Sigmoid colon (tissue), 7 donors: ENCODE results near the gene MAP4K1. TPM values are rescaled to one million over a fixed set of nuclear protein-coding genes. Genes with fewer than 3 reads are reported as not detected.

Experiments used
- DNase-seq: peaks from one replicate; pipeline ENCODE4 v3.0.0-alpha.2; 2019
- H3K27ac ChIP-seq, 4 donors: fragments of 200-600 bp; sonication (generic); one replicate each; pipeline ENCODE4 v1.5.1; 2016 to 2019; ENCODE audit warnings: mild to moderate bottlenecking in 1 of 4
- H3K27me3 ChIP-seq, 3 donors: fragments of 200-600 bp; sonication (generic); one replicate each; pipeline ENCODE4 v1.5.1; 2019; ENCODE audit warnings: mild to moderate bottlenecking in 1 of 3
- H3K36me3 ChIP-seq, 4 donors: fragments of 200-600 bp; sonication (generic); one replicate each; pipeline ENCODE4 v1.5.1; 2016 to 2019
- H3K4me1 ChIP-seq, 4 donors: fragments of 200-600 bp; sonication (generic); one replicate each; pipeline ENCODE4 v1.5.1; 2017 to 2019
- H3K4me3 ChIP-seq, 4 donors: fragments of 200-600 bp; sonication (generic); one replicate each; pipeline ENCODE4 v1.5.1; 2017 to 2019; ENCODE audit warnings: mild to moderate bottlenecking in 2 of 4, moderate library complexity in 1 of 4
- H3K9me3 ChIP-seq, 4 donors: fragments of 200-600 bp in 3 of 4; sonication (generic) in 3 of 4; one replicate each; pipeline versions ENCODE4 v1.5.1 to v1.6.1; 2013 to 2019
- EP300 ChIP-seq, 4 donors: sonication (generic); formaldehyde crosslinking; IDR thresholded peaks; one replicate each; pipeline ENCODE4 v1.6.1; 2017; ENCODE audit warnings: antibody characterized with exemption in 4 of 4
- POLR2A ChIP-seq, 2 donors: fragments of 450-650 bp; IDR thresholded peaks; one replicate each; pipeline ENCODE4 v1.6.1; 2016; ENCODE audit warnings: antibody characterized with exemption in 2 of 2, mild to moderate bottlenecking in 2 of 2, moderate library complexity in 2 of 2
- POLR2AphosphoS5 ChIP-seq, 4 donors: sonication (generic); formaldehyde crosslinking; IDR thresholded peaks; one replicate each; pipeline ENCODE4 v1.6.1; 2017; ENCODE audit warnings: antibody characterized with exemption in 4 of 4
- WGBS, 2 donors: extraction: QIAGEN DNeasy Blood & Tissue Kit; methylation state at CpG; one replicate each; pipeline ENCODE4 v1.1.7; 2013; 5-methylcytosine and 5-hydroxymethylcytosine counted together
- intact Hi-C: fragments of 100-400 bp; cut with DNase I; formaldehyde crosslinking; loops from one replicate; pipeline ENCODE4 v1.15.1; 2023
- polyA plus RNA-seq, 3 donors: library from polyadenylated mRNA; stranded (reverse); fragments of 200-250 nt; gene quantifications; one replicate each; pipeline ENCODE4 v1.2.3, GENCODE V29; 2013
- total RNA-seq, 4 donors: library from RNA; depleted of rRNA; stranded (reverse); fragments of >200 nt; gene quantifications; one replicate each; pipeline ENCODE4 v1.1.0, GENCODE V29; 2016
- TF ChIP-seq, protein P1 (sequence below), 4 experiments: fragments of 450-650 bp in 3 of 4; fragments of 200-600 bp in 1 of 4; IDR thresholded peaks; one replicate each; pipeline ENCODE4 v1.5.1; 2016 to 2019; ENCODE audit warnings: antibody characterized with exemption in 4 of 4, mild to moderate bottlenecking in 3 of 4, moderate library complexity in 2 of 4
- donor health status: healthy with polysubstance abuse.
- donor health status: Bipolar disorder and iron deficiency.
- donor health status: healthy.

Gene MAP4K1
- total and polyA plus RNA-seq, 7 donors, result 1.2 to 29.7 (median 1.6) TPM

DNA sequence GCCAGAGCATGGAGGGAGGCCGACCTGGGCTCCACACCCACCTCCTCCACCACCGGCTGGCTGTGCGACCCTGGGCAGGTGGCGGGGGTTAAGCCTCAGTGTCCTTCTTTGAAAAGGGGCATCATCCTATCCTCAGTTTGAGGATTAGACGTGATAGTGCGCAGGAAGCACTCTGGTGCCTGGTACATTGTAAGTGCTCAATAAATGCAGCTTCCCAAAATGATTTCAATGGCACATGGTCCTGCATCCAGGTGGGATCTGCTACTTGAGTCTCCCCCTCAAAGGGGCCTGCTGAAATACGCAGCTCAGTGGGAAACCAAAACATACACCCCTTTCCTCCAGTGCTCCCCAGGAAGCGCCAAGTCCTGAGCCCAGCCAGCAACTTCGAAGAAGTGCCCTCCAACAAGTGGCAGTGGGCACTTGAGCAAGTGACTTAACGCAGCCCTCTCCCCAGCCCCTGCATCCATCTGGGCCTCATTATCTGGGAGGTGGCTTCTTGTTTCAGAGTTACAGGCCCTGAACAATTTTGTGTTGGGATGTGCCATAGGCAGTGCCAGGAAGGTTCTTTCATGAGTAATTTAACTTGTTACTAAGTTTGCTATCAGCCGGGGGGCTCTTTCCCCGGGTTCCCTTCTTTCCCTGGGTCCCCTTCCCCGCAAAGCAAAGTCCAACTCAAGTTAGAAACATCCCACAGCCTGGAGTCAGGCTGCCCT lies 47.6 kb upstream of the MAP4K1 start:
- Histone ChIP-seq H3K9me3 (no peaks in the 10 kb centered on the region), H3K4me3 (no peak overlapping the region), H3K27me3 (no peaks in the 10 kb centered on the region), H3K36me3 (no peaks in the 10 kb centered on the region), H3K4me1 (peaks cover 0 to 100% (median 99%) of the 10 kb centered on the region in 4 donors), H3K27ac (peak overlapping the region; percentile 96 to 100 (median 98))
- WGBS, 2 donors, result 70 to 80% methylated on average over 13 of the region's 13 CpGs
- TF ChIP-seq, protein P1, sequence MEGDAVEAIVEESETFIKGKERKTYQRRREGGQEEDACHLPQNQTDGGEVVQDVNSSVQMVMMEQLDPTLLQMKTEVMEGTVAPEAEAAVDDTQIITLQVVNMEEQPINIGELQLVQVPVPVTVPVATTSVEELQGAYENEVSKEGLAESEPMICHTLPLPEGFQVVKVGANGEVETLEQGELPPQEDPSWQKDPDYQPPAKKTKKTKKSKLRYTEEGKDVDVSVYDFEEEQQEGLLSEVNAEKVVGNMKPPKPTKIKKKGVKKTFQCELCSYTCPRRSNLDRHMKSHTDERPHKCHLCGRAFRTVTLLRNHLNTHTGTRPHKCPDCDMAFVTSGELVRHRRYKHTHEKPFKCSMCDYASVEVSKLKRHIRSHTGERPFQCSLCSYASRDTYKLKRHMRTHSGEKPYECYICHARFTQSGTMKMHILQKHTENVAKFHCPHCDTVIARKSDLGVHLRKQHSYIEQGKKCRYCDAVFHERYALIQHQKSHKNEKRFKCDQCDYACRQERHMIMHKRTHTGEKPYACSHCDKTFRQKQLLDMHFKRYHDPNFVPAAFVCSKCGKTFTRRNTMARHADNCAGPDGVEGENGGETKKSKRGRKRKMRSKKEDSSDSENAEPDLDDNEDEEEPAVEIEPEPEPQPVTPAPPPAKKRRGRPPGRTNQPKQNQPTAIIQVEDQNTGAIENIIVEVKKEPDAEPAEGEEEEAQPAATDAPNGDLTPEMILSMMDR (IDR thresholded peaks at IDR 0.05), result no peak
- TF ChIP-seq POLR2AphosphoS5 (IDR thresholded peaks at IDR 0.05) (no peak), POLR2A (IDR thresholded peaks at IDR 0.05) (no peak), EP300 (IDR thresholded peaks at IDR 0.05) (no peak)
- intact Hi-C loops, result no loop called here
- no peak for DNase-seq

DNA sequence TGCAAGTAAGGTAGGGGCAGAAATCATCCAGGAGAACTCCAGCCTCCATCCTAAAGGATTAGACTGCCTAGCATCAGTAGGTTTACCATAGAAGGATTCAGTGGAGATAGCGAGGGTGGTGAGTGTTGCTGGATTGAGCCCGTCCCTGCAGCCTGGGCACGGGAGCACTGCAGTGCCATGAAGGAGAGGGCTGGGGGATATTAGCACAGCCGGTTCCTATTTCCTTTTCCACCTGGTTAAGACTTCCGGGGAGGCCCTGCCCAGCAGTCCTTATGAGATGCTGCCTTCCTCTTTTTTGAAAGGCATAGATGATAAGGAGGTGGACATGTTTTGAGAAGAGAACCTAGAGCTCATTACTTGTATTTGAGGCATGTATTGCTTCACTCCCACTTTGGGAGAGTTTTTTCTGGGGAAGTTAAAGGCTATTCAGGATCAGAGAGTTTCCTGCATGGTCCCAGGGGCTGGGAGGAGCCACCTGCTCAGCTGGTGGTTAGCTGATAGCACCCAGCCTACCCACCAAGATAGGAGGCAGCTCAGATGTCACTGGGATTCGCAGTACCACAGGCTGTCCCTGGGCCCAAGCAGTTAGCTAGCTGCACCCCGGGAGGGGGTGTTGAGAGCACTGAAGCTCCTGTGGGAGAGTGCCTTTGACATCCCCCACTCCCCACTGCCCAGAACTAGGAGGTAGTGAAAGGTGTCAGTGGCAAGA lies 46.9 kb upstream of the MAP4K1 start:
- 40% methylated on average over 7 of the region's 7 CpGs for WGBS, 2 donors
- TF ChIP-seq EP300 (IDR thresholded peaks at IDR 0.05), result no peak
- no peak for TF ChIP-seq POLR2AphosphoS5 (IDR thresholded peaks at IDR 0.05)
- no peak for TF ChIP-seq POLR2A (IDR thresholded peaks at IDR 0.05)
- TF ChIP-seq, protein P1 (IDR thresholded peaks at IDR 0.05), result no peak
- H3K9me3 ChIP-seq, result no peaks in the 10 kb centered on the region
- no peaks in the 10 kb centered on the region for H3K27me3 ChIP-seq
- H3K4me3 ChIP-seq, result peak overlapping the region in 1 of 4 donors; percentile 11
- H3K27ac ChIP-seq, result peak overlapping the region; percentile 96 to 100 (median 98)
- no peak for DNase-seq
- H3K36me3 ChIP-seq, result no peaks in the 10 kb centered on the region
- H3K4me1 ChIP-seq, result peaks cover 0 to 100% (median 99%) of the 10 kb centered on the region in 4 donors
- intact Hi-C loops, result no loop called here

DNA sequence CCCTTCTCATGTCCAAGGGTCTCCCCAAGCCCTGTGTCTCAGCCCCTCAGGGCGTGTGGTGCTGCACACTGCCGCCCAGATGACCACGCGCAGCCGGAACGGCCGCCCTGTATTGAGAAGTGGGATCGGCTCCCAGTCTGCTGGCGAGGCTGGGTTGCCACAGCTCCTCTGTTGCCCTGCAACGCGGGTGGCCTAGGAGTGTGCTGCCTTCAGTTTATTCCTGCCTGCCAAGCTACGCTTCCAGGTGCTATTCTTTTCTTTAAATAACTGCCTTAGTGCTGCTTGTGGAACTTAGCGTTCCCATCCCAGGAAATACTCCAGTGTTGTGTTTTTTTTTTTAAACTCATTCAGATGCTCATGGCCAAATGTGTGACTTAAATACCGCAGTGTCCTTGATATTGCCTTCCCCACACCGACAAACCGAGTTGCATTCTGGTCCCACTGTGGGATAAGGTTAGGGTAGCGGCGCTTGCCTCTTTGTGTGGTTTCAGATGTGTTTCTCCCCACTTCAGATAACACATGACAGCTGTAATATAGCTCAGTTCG lies 46.3 kb upstream of the MAP4K1 start:
- Histone ChIP-seq H3K4me3 (peak overlapping the region in 2 of 4 donors; percentile 0 to 11), H3K4me1 (peaks cover 0 to 100% (median 99%) of the 10 kb centered on the region in 4 donors), H3K9me3 (no peaks in the 10 kb centered on the region), H3K36me3 (no peaks in the 10 kb centered on the region), H3K27me3 (no peaks in the 10 kb centered on the region), H3K27ac (peak overlapping the region; percentile 96 to 100 (median 98))
- peak in 1 of 2 donors; percentile 24 for TF ChIP-seq POLR2A (IDR thresholded peaks at IDR 0.05)
- TF ChIP-seq, protein P1 (IDR thresholded peaks at IDR 0.05), result no peak
- peak; percentile 81 to 88 (median 86) for TF ChIP-seq POLR2AphosphoS5 (IDR thresholded peaks at IDR 0.05)
- peak; percentile 61 to 97 (median 92) for TF ChIP-seq EP300 (IDR thresholded peaks at IDR 0.05)
- DNase-seq, result peak; percentile 94
- WGBS, 2 donors, result 67 to 75% methylated on average over 19 of the region's 19 CpGs
- intact Hi-C loops, result no loop called here

DNA sequence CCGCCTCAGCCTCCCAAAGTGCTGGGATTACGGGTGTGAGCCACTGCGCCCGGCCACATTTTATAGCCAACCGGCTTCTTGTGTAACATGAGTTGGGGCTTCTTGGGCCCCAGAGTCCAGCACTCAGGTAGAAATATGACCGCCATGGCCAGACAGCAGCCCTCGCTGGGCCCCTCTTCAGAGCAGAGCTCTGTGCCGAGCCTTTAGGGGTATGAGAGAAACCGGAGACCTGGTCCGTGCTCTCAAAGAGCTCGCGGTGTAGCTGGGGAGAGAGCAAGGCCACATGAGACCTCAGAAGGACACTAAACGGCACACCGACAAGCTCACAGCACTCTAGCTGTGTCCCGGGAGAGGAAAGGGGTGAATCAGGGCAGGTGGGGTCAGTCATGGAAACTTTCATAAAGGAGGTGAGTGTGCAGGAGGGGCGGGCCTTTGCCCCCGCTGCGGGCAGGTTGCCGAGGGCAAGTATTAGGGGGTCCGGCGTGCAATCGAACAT lies 45.5 kb upstream of the MAP4K1 start:
- Histone ChIP-seq H3K27me3 (no peaks in the 10 kb centered on the region), H3K36me3 (no peaks in the 10 kb centered on the region), H3K9me3 (no peaks in the 10 kb centered on the region), H3K27ac (peak overlapping the region; percentile 96 to 100 (median 98)), H3K4me3 (peak overlapping the region in 2 of 4 donors; percentile 0 to 11), H3K4me1 (peaks cover 0 to 97% (median 96%) of the 10 kb centered on the region in 4 donors)
- TF ChIP-seq EP300 (IDR thresholded peaks at IDR 0.05) (no peak), POLR2AphosphoS5 (IDR thresholded peaks at IDR 0.05) (peak in 1 of 4 donors; percentile 3), POLR2A (IDR thresholded peaks at IDR 0.05) (no peak)
- TF ChIP-seq, protein P1 (IDR thresholded peaks at IDR 0.05), result no peak
- no peak for DNase-seq
- intact Hi-C loops, result no loop called here
- 87 to 92% methylated on average over 22 of the region's 22 CpGs for WGBS, 2 donors
